ENCODE measurements around the gene CPEB4.

CPEB4 gene

GRCh38 chr5:173919443-173919842 is 31.3 kb downstream of the CPEB4 start:
- in situ Hi-C loops (cut with MboI; ENCODE audit: low sequenced_read_pairs, unreplicated experiment) = no loop called here
- TF ChIP-seq CTCF (IDR thresholded peaks at IDR 0.05; ENCODE audit: borderline replicate concordance, control extremely low read depth, extremely low read depth, insufficient read depth, missing control alignments) = no peak
- DNase-seq (ENCODE audit: low spot score) = no peak

GRCh38 chr5:173920024-173920753 is 32.0 kb downstream of the CPEB4 start:
- no peak for TF ChIP-seq CTCF (IDR thresholded peaks at IDR 0.05; ENCODE audit: borderline replicate concordance, control extremely low read depth, extremely low read depth, insufficient read depth, missing control alignments)
- no peak for DNase-seq (ENCODE audit: low spot score)
- in situ Hi-C loops (cut with MboI; ENCODE audit: low sequenced_read_pairs, unreplicated experiment) = no loop called here

DNA sequence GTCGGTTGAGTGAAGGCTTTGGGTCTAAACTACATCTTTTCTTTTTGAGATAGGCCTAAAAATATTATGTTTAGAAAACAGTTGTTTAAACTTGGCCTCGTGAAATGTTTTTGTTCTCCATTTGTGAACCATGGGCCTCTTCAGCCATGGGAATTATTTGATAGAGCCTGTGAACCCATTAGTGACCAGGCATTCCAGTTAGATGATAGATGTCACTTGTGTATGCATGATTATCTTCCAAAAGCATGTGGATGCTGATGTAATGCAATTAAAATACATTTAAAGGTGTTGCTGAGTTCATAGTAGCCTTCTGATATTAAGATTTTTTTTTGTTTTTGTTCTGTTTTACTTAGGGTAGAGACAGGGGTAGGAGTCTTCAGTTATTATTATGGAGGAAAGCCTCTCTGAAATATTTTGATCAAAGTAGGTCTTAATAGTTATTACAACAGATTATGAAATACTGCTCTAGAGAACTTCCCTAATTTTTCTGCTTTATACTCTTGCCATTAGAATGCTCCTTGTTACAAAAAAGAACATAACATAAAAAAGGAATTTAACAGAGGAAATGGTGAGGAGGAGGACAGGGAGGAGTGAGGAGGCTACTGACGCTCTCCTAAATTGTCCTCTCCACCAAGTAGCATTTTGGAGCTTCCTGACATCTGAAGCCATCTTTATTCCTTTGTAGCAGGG is 32.9 kb downstream of the CPEB4 start:
- no peak for TF ChIP-seq CTCF (IDR thresholded peaks at IDR 0.05; ENCODE audit: borderline replicate concordance, control extremely low read depth, extremely low read depth, insufficient read depth, missing control alignments)
- no peak for DNase-seq (ENCODE audit: low spot score)
- in situ Hi-C loops (cut with MboI; ENCODE audit: low sequenced_read_pairs, unreplicated experiment) = no loop called here

GRCh38 chr5:173922527-173922926 is 34.4 kb downstream of the CPEB4 start:
- in situ Hi-C loops (cut with MboI; ENCODE audit: low sequenced_read_pairs, unreplicated experiment) = no loop called here
- no peak for TF ChIP-seq CTCF (IDR thresholded peaks at IDR 0.05; ENCODE audit: borderline replicate concordance, control extremely low read depth, extremely low read depth, insufficient read depth, missing control alignments)
- no peak for DNase-seq (ENCODE audit: low spot score)

- no peak for DNase-seq (ENCODE audit: low spot score)
- in situ Hi-C loops (cut with MboI; ENCODE audit: low sequenced_read_pairs, unreplicated experiment) = no loop called here
- TF ChIP-seq CTCF (IDR thresholded peaks at IDR 0.05; ENCODE audit: borderline replicate concordance, control extremely low read depth, extremely low read depth, insufficient read depth, missing control alignments) = no peak
These were observed 35.3 kb downstream of the CPEB4 start for GRCh38 chr5:173923218-173924095.

GRCh38 chr5:173924899-173925298 is 36.8 kb downstream of the CPEB4 start:
- in situ Hi-C loops (cut with MboI; ENCODE audit: low sequenced_read_pairs, unreplicated experiment) = no loop called here
- no peak for TF ChIP-seq CTCF (IDR thresholded peaks at IDR 0.05; ENCODE audit: borderline replicate concordance, control extremely low read depth, extremely low read depth, insufficient read depth, missing control alignments)
- DNase-seq (ENCODE audit: low spot score) = no peak

All from GM13976 (cell line).